ENCODE data around the gene CPED1. TPM values are rescaled to one million over a fixed set of nuclear protein-coding genes. Genes with fewer than 3 reads are reported as not detected.
"Not testable (repeated sequence)": the region's sequence is repeated elsewhere in the genome, so short reads cannot be mapped to it uniquely, and the experiment has no call there.

Gene CPED1
- total RNA-seq, 6 donors from 2014 or later, result 12.9 to 31.6 (median 18.1) TPM

DNA sequence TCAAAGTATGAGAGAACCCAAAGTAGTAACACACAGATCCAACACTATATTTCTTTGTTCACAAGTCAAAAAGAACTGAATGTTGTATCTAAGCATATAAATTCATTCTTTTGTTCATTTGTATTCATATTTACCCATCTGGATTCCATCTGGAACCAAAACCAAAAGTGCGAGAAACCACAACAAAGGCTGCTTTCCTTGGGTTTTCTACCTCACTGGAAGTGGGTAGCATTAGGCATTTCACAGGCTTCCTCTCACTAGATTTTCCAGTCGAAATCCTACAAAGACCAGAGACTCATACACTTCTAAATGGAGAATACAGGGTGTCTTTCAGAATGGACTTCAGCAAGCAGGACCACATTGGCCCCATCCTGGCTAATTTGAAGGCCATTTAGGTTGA, 230.5 kb downstream of the CPED1 start:
- Histone ChIP-seq H3K27me3 (no peaks in the 10 kb centered on the region), H3K4me3 (no peak overlapping the region), H3K36me3 (no peaks in the 10 kb centered on the region), H3K9me3 (peaks cover 0 to 5% (median 0%) of the 10 kb centered on the region in 4 donors), H3K4me1 (no peaks in the 10 kb centered on the region), H3K27ac (no peak overlapping the region)
- 62 to 75% methylated on average over 2 of the region's 2 CpGs for WGBS, 2 donors
- TF ChIP-seq POLR2A (IDR thresholded peaks at IDR 0.05), result no peak
- no peak for TF ChIP-seq POLR2AphosphoS5 (IDR thresholded peaks at IDR 0.05)
- no peak for TF ChIP-seq EP300 (IDR thresholded peaks at IDR 0.05)
- TF ChIP-seq, protein P1, sequence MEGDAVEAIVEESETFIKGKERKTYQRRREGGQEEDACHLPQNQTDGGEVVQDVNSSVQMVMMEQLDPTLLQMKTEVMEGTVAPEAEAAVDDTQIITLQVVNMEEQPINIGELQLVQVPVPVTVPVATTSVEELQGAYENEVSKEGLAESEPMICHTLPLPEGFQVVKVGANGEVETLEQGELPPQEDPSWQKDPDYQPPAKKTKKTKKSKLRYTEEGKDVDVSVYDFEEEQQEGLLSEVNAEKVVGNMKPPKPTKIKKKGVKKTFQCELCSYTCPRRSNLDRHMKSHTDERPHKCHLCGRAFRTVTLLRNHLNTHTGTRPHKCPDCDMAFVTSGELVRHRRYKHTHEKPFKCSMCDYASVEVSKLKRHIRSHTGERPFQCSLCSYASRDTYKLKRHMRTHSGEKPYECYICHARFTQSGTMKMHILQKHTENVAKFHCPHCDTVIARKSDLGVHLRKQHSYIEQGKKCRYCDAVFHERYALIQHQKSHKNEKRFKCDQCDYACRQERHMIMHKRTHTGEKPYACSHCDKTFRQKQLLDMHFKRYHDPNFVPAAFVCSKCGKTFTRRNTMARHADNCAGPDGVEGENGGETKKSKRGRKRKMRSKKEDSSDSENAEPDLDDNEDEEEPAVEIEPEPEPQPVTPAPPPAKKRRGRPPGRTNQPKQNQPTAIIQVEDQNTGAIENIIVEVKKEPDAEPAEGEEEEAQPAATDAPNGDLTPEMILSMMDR (IDR thresholded peaks at IDR 0.05), result no peak
- no peak for DNase-seq
- ATAC-seq (ENCODE audit: low FRiP score in 2 of 2), result no peak

DNA sequence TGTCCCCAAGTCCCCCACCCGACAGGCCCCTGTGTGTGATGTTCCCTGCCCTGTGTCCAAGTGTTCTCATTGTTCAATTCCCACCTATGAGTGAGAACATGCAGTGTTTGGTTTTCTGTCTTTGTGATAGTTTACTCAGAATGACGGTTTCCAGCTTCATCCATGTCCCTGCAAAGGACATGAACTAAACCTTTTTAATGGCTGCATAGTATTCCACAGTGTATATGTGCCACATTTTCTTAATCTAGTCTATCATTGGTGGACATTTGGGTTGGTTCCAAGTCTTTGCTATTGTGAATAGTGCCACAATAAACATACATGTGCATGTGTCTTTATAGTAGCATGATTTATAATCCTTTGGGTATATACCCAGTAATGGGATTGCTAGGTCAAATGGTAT, 232.6 kb downstream of the CPED1 start:
- H3K9me3 ChIP-seq; H3K4me3 ChIP-seq; H3K27me3 ChIP-seq; H3K36me3 ChIP-seq; H3K27ac ChIP-seq; DNase-seq; ATAC-seq (ENCODE audit: low FRiP score in 2 of 2); H3K4me1 ChIP-seq: not testable (repeated sequence)
- WGBS, 2 donors, result 89 to 95% methylated on average over 2 of the region's 2 CpGs

DNA sequence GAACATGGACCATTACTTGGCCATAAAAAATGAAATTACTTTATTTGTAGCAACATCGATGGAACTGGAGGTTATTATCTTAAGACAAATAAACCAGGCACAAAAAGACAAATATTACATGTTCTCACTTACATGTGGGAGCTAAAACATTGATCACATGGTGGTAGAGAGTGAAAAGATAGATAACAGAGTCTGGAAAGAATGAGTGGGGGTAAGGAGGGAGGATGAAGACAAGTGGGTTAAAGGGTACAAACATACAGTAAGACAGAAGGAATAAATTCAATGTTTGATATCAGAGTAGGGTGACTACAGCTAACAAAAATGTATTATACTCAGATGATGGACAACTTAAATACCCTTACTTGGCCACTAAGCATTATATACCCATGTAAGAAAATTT, 240.3 kb downstream of the CPED1 start:
- 67 to 83% methylated on average over 1 of the region's 1 CpG for WGBS, 2 donors

DNA sequence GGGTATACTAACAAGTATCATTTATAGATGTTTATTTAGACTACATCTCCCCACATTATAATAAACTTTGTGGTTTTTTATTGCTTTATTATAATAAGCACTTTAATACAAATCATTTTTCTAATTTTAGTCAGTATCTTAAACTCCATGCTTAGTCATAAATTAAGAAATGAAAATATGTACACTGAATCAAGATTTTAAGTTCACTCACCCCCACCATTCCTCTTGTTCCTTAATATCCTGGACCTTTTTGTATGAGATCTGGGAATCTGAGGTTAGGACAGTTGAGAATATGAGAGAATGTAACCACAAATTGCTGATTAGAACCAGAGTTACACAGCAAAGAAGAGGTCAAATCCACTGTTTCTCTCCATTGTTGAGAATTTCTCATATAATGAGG, 246.7 kb downstream of the CPED1 start:
- no peak overlapping the region for H3K4me3 ChIP-seq
- ATAC-seq (ENCODE audit: low FRiP score in 2 of 2), result no peak

More for the DNA sequence above, 240.3 kb downstream of the CPED1 start:
- Histone ChIP-seq H3K36me3 (no peaks in the 10 kb centered on the region), H3K4me3 (no peak overlapping the region), H3K4me1 (no peaks in the 10 kb centered on the region), H3K9me3 (no peaks in the 10 kb centered on the region), H3K27ac (no peak overlapping the region), H3K27me3 (no peaks in the 10 kb centered on the region)
- DNase-seq (no peak), ATAC-seq (ENCODE audit: low FRiP score in 2 of 2) (no peak)
- TF ChIP-seq POLR2AphosphoS5 (IDR thresholded peaks at IDR 0.05) (no peak), EP300 (IDR thresholded peaks at IDR 0.05) (no peak), POLR2A (IDR thresholded peaks at IDR 0.05) (no peak)
- TF ChIP-seq, protein P1 (IDR thresholded peaks at IDR 0.05), result no peak

DNA sequence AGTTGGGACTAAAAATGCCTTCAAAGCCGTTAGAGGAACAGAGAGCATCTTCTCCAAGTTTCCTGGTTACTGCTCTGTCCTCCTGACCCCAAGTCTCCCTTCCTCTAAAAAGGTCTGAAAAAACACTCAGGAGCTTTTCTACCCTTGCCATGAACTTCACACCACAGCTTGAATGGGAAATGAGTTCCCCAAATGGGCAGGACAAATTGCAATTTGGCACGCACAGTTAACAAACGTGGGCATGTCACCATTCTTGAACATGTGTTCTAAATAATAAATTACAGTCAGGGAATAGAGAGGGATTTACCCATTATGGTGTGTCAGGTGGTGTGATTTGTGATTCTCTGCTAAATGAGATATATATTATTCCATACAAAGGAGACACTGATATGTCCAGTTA, 249.1 kb downstream of the CPED1 start:
- ATAC-seq (ENCODE audit: low FRiP score in 2 of 2), result no peak
- Histone ChIP-seq H3K36me3 (peaks cover 0 to 6% (median 0%) of the 10 kb centered on the region in 4 donors), H3K27me3 (no peaks in the 10 kb centered on the region), H3K4me3 (no peak overlapping the region), H3K9me3 (no peaks in the 10 kb centered on the region), H3K4me1 (no peaks in the 10 kb centered on the region), H3K27ac (no peak overlapping the region)
- no peak for DNase-seq
- WGBS, 2 donors, result 82 to 87% methylated on average over 3 of the region's 3 CpGs
- TF ChIP-seq, protein P1 (IDR thresholded peaks at IDR 0.05), result no peak
- TF ChIP-seq POLR2A (IDR thresholded peaks at IDR 0.05) (no peak), EP300 (IDR thresholded peaks at IDR 0.05) (no peak), POLR2AphosphoS5 (IDR thresholded peaks at IDR 0.05) (no peak)

More for the DNA sequence above, 246.7 kb downstream of the CPED1 start:
- H3K27me3 ChIP-seq, result no peaks in the 10 kb centered on the region
- no peaks in the 10 kb centered on the region for H3K4me1 ChIP-seq
- TF ChIP-seq EP300 (IDR thresholded peaks at IDR 0.05) (no peak), POLR2A (IDR thresholded peaks at IDR 0.05) (no peak), POLR2AphosphoS5 (IDR thresholded peaks at IDR 0.05) (no peak)
- TF ChIP-seq, protein P1 (IDR thresholded peaks at IDR 0.05), result no peak
- peaks cover 0 to 6% (median 0%) of the 10 kb centered on the region in 4 donors for H3K36me3 ChIP-seq
- H3K9me3 ChIP-seq, result no peaks in the 10 kb centered on the region
- no peak for DNase-seq
- no peak overlapping the region for H3K27ac ChIP-seq

Measured in upper lobe of left lung (tissue), 6 donors.